ENCODE results near the gene APELA.

- TF ChIP-seq NFE2L2 (IDR thresholded peaks at IDR 0.05; ENCODE audit: low read depth, low read length) (no peak), POLR2A (IDR thresholded peaks at IDR 0.05; ENCODE audit: low read depth, low read length) (no peak), MXI1 (IDR thresholded peaks at IDR 0.05; ENCODE audit: borderline replicate concordance, low read depth, low read length) (no peak), CTCF (conservative IDR thresholded peaks at IDR 0.05; ENCODE audit: low read depth, low read length) (no peak)
These were observed 10.0 kb upstream of the APELA start for GRCh38 chr4:164866817-164867490.
